ENCODE data around the gene EGF.

EGF gene

GRCh38 chr4:109990261-109991257, 77.9 kb downstream of the EGF start:
- Histone ChIP-seq H3K4me3 (no peak overlapping the region), H3K27ac (no peak overlapping the region)
- DNase-seq (ENCODE audit: low spot score): no peak
- TF ChIP-seq CTCF (IDR thresholded peaks at IDR 0.05): no peak

- Histone ChIP-seq H3K4me3 (no peak overlapping the region), H3K27ac (no peak overlapping the region)
- DNase-seq (ENCODE audit: low spot score): no peak
- no peak for TF ChIP-seq CTCF (IDR thresholded peaks at IDR 0.05)
These were observed 80.4 kb downstream of the EGF start for GRCh38 chr4:109993116-109993515.

GRCh38 chr4:109994415-109994827, 81.7 kb downstream of the EGF start:
- TF ChIP-seq CTCF (IDR thresholded peaks at IDR 0.05): no peak
- no peak for DNase-seq (ENCODE audit: low spot score)
- Histone ChIP-seq H3K27ac (no peak overlapping the region), H3K4me3 (no peak overlapping the region)

DNA sequence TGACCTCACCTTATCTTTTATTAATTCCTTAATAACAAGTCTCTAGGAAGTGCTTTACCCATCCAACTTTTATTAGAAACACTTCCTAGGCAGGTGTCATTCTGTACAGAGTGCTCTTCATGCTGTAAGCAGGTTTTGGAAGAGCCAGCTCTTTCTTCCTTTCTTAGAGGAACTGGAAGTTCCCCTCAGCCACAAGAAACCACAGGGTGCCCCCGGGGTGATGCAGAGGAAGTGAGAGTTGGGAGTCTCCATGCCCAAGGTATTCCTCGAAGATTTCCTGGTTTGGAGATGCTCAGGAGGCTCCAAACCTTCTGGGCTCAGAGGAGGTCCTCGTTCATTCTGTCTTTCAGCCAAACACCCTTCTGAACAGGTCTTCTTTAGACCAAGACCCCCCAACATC, 83.8 kb downstream of the EGF start:
- no peak for DNase-seq (ENCODE audit: low spot score)
- no peak overlapping the region for H3K4me3 ChIP-seq
- TF ChIP-seq CTCF (IDR thresholded peaks at IDR 0.05): no peak
- no peak overlapping the region for H3K27ac ChIP-seq

DNA sequence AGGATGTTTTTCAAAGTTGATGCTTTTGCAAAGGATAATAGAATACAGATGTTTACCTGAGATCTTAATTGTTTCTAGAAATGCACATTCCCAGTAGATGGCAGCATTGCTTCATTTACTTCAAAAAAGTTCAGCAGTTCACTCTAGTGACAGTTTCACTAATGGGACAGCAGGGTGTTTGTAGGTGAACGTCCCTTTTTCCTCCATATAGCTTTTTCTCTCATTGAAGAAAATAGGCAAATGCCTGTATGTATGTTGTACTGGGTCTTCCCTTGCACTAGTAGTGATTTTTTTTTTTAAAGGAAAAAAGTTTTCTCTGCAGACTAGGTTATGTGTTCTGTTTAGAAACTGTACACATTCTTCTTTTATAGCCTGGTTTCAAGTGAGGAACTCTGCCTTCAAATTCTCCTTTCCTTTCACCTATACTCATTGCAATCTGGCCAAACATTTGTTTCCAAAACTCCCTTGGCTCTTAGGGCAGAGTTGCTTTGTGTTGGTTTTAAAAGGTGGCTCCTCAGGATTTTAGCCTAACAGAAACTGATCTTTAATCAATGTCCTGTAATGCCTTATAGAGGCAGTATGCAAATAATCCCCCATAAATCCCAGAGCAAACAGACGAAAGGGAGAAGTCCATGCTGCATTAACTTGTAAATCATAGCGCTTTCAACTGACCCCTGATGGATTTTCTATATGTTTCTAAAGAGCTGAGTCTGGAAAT, 86.3 kb downstream of the EGF start:
- H3K27ac ChIP-seq: no peak overlapping the region
- TF ChIP-seq CTCF (IDR thresholded peaks at IDR 0.05): peak; percentile 38
- no peak for DNase-seq (ENCODE audit: low spot score)
- H3K4me3 ChIP-seq: no peak overlapping the region

DNA sequence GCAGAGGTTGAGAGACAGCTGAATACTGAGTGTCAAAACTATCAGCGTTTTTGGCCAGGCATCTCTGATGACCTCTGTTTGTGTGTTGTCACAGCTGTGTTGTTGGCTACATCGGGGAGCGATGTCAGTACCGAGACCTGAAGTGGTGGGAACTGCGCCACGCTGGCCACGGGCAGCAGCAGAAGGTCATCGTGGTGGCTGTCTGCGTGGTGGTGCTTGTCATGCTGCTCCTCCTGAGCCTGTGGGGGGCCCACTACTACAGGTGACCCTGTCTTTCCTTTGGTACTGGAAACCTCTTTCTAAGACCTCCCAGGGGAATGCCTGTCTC, 86.9 kb downstream of the EGF start:
- TF ChIP-seq CTCF (IDR thresholded peaks at IDR 0.05): no peak
- H3K27ac ChIP-seq: no peak overlapping the region

More for the DNA sequence above, 86.9 kb downstream of the EGF start:
- DNase-seq (ENCODE audit: low spot score): no peak
- H3K4me3 ChIP-seq: no peak overlapping the region
